Hematopoietic multipotent progenitor cell treated with erythropoietin and hydrocortisone succinate and interleukin-3 and kit ligand, for 6 days (in vitro differentiated cells): Measurements from ENCODE around the gene EDIL3.
A peak's percentile ranks its signal among the peaks of the same experiment; 100 is the strongest.
"Not testable (repeated sequence)": the region's sequence is repeated elsewhere in the genome, so short reads cannot be mapped to it uniquely, and the experiment has no call there.

Experiments used
- DNase-seq: peaks from one replicate; pipeline ENCODE4 v3.0.0-alpha.2; 2015

The EDIL3 gene

GRCh38 chr5:84297641-84298040 lies 87.0 kb downstream of the EDIL3 start:
- DNase-seq = not testable (repeated sequence)

GRCh38 chr5:84292788-84293653 lies 91.7 kb downstream of the EDIL3 start:
- no peak for DNase-seq

DNA sequence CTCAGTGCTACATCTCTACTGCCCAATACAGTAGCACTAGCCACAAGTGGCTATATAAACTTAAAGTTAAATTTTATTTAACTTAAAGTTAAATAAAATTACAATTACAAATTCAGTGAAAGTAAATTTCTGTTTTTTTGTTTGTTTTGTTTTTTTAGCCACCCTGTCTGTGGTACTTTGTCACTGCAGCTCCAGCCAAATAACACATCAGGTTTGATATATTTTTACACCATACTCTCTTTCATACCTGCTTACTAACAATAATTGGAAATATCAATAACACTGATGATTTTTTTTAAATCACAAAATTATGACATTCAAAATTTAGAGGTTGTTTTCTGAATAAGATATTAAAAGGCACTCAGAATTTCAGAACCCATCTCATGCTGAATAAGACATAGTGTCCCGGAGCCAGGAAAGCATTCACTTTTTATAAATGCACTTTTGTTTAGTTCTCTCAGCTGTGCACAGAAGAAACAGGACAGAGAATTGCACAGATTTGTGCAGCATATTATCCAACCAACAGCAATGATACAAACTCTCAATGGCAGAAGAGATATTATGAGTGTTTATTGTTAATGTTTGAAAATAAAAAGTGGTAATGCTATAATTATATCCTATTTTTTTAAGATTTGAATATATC lies 92.6 kb downstream of the EDIL3 start:
- no peak for DNase-seq

- no peak for DNase-seq
Measured at GRCh38 chr5:84290673-84291072, 94.0 kb downstream of the EDIL3 start.

- DNase-seq = no peak
Measured at GRCh38 chr5:84290161-84290560, 94.5 kb downstream of the EDIL3 start.

DNA sequence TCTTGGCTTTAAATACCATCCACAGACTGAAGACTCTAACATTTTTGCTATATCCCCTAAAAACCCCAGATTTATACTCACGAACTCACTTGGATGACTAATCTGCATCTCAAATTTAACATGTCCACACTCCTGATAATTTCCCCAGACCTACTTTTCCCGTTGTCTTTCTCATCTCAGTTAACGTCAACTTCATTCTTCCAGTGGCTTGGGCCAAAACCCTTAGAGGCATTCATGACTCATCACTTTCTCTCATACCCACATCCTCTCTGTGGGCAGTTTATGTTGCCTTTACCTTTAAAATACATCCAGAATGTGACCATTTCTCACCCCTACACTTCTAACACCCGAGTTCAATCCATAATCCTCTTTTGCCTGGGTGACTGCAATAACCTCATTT lies 96.7 kb downstream of the EDIL3 start:
- DNase-seq = peak; percentile 60

- DNase-seq = no peak
Measured at GRCh38 chr5:84286662-84287061, 98.0 kb downstream of the EDIL3 start.

GRCh38 chr5:84285641-84286637 lies 98.7 kb downstream of the EDIL3 start:
- DNase-seq = no peak

DNA sequence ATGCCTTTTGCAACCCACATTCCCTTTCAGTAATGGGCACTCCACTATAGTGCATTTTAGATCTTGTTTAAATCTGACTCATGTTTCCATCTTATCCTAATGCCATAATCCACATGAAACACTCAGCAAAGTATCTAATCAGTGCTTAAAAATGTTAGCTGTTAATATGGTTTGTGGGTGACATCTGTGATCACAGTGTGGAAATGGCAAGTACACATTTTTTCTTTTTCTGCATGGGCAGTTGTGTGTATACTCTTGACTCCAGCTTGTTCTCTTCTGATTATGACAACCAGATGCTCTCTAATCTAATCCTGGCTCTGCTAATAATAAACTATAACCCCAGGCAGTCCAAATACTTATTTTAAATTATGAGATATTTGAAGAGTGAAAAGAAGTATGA lies 103.3 kb downstream of the EDIL3 start:
- no peak for DNase-seq

DNA sequence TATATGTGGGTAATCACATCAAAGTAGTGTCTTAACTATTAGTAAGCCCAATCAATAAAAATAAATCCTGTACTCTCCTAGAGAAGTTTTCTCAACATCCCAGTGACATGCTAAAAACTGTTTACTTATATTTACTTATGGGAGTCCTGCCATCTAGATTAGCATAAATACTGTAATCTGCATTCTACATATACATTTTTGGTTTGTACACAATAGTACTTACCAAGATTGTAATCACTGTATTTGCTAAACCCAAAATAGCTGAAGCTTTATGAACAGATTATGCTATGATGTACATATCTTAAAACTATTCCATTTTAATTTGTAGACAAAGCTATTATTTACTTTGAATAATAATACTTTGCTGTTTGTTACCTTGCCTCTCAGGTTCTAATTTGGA lies 105.4 kb downstream of the EDIL3 start:
- no peak for DNase-seq

DNA sequence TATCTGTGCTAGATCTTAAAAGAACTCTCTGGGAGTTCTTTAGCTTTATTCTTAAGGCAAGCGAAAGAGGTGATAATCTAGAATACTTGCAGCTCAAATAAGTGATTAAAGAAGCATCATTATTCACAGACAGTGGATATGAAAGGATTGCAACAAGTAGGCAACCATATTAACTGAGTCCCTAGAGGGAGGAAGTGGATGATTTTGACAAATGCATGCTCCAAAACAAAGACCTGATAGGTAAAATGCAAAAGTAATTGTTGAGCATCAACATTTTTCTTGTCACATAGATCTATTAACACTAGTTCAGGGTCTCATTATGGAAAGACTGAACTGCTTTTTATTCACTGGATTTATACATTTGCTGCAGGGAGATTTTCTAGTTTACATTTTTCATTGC lies 109.1 kb downstream of the EDIL3 start:
- no peak for DNase-seq

- peak; percentile 57 for DNase-seq
Measured at GRCh38 chr5:84274585-84275468, 109.9 kb downstream of the EDIL3 start.

- no peak for DNase-seq
Measured at GRCh38 chr5:84273517-84273883, 111.2 kb downstream of the EDIL3 start.

- DNase-seq = no peak
Measured at GRCh38 chr5:84272771-84273516, 111.7 kb downstream of the EDIL3 start.

DNA sequence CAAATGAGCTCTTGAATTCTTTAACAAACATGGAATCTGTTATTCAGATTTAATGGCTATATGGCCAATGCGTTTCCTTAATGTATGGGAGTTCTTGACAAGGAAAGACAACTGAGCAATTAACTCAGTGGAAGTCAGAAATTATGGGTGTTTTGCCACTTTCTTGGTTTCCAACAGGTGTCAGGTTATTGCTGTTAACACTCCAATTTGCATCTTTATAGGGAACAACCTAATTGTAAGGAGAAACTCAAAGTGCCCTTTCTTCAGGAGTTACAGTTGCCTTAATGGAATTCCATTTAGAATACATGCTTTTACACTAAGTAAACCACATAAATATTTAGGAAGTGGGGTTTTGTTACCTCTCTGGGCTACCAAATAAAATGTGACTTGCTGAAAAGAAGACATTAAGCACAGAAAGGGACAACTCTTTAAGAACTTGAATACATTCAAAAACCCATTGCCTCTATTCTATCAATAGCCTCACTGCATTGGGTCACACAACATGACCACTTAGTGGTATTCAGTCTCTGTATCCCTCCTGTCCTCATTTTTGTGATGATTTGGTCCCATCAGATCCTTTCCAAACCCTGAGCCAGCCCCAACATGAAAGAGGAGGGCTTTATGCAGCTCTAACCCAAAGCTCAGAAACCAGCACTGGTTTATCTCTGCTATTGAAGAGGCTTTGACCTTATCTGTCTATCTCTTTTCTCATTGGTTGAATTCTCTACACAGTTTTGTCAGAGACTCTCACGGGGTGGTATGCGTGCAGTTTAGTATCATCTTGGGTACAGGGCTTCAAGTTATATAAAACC lies 118.7 kb downstream of the EDIL3 start:
- DNase-seq = no peak

DNA sequence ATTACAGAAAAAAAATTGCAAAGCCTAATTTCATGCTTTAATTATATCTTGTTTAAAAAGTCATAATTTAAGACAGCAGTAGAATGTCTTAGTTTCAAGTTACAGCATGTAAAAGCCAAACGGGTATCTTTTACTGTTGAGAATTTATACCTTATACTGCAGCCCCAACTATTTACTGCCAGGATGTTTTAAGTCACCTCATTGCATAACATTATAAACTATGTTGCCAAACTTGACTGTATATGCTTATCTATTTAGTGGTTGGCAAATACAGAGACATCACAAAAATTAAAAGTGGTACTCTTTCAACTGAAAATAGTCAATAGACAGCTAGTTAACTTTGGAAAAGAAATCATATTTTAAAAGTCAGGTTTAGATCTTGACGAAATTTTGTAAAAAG lies 119.5 kb downstream of the EDIL3 start:
- DNase-seq = no peak

- no peak for DNase-seq
Measured at GRCh38 chr5:84260939-84261338, 123.7 kb downstream of the EDIL3 start.

DNA sequence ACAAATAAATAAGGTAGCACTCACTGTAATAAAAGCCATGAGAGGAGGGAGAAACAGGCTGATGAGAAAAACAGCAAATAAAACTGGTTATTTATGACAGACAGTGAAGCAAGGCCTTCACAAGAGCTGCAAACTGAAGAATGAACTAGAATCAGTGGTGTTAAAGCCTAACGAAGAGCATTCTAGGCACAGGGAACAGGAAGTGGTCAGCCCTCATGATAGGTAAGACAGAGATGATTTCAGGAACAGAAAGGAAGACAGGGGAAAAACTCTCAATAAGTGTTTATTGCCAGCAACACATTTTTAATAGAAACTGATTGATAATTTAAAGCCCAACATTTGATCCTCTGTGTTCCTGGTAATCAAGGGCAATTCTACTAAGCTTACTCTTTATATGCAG lies 124.5 kb downstream of the EDIL3 start:
- DNase-seq = no peak

GRCh38 chr5:84259283-84260045 lies 125.2 kb downstream of the EDIL3 start:
- DNase-seq = no peak

DNA sequence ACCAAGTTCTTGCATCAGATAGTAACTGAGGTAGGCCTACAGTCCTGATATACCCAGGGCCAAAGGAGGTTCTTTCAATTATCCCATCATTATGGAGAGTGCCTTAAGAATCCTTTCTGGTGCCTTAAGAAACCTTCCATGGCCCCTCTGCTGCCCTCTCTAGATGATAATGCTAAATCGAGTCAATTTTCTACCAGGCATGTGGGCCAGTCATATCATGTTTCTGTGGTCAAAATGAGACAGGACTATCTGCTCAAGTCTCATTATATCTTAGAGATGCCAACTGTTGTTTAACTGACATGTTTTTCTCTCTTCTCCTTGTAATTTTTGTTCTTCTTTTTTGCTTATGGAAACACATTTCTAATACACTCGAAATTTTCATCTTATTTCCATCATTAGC lies 127.6 kb downstream of the EDIL3 start:
- DNase-seq = no peak
